H7 (cell line): Measurements from ENCODE around the gene FAM107A. TPM values are rescaled to one million over a fixed set of nuclear protein-coding genes. Genes with fewer than 3 reads are reported as not detected.
"Not testable (repeated sequence)": the region's sequence is repeated elsewhere in the genome, so short reads cannot be mapped to it uniquely, and the experiment has no call there.

Experiments
- DNase-seq: peaks from one replicate; pipeline ENCODE4 v3.0.0; 2012
- H3K27me3 ChIP-seq: 2 replicates; pipeline ENCODE4 v1.6.0; 2011; ENCODE audit warnings: mild to moderate bottlenecking, low read length; ENCODE audit not compliant: control insufficient read depth, insufficient read depth
- H3K36me3 ChIP-seq: replicated peaks from 2 replicates; pipeline ENCODE4 v1.5.1; 2011; ENCODE audit warnings: low read length; ENCODE audit not compliant: control insufficient read depth, insufficient read depth
- H3K4me3 ChIP-seq: 2 replicates; pipeline ENCODE4 v1.5.1; 2011; ENCODE audit warnings: low read depth, mild to moderate bottlenecking, control low read depth, low read length, moderate library complexity; ENCODE audit not compliant: insufficient read depth
- total RNA-seq: library from RNA; depleted of rRNA; stranded (reverse); fragments of >200 nt; shearing (Covaris generic); gene quantifications from 2 replicates; pipeline ENCODE4 v1.2.3, GENCODE V29; 2014

Gene FAM107A
- total RNA-seq, 1 experiment from 2014 or later, result 0.07 TPM

DNA sequence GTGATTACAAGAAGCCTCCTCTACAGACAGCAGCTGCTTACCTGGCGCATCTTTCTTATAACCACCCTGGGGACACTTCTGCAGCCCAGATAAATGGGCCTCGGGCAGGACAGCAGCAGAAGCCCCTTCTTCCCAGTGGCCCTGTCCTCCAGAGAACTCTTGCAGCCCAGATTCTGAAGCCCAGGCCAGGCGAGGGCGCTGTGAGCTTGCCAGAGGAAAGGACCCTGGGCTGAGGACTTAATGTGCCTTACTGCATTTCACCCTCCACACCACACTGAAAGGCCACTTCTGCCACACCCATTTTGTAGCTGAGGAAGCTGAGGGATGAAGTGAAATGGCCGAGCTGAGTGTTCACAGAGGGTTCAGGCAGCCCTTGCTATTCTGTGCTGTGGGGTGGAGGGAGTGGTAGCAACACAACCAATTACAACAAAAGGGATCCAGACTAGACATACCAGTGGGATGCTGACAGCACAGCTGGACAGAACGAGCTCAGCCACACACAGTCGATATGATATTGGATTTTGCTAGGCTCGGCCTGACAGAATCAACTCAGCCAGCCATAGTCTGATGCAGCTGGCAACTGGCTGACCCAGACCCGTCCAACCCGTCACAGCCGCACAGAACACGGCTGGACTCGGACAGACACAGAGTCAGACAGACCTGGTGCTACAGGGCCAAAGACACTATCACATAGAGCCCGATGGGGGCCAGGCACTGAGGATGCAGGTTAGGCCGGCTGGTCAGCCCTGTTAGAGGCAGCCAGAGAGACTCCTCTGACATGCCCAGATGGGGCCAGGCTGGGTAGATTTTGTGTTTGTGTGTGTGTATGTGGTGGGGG, 47.5 kb downstream of the FAM107A start:
- H3K4me3 ChIP-seq, result no peak overlapping the region
- peak; percentile 91 for DNase-seq
- H3K27me3 ChIP-seq, result no peaks in the 10 kb centered on the region
- H3K36me3 ChIP-seq, result no peaks in the 10 kb centered on the region

DNA sequence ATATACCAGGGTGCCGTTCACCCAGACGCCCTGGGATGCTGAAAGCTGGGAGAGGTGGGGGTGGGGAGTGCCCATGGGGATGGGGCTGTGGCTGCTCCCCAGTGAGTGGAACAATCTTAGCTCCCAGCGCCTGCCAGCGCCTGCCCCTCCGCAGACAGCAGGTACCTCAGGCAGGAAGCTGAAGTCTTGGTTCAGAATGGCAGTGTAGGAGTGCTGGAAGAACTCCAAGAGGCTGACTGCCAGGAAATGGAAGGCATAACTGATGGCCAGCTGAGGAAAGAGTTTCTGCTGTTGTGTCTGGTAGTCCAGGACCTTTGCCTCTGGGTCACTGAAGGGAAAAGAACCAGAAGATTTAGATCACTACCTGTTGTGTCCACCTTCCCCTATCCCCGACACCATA, 48.6 kb downstream of the FAM107A start:
- H3K36me3 ChIP-seq, result no peaks in the 10 kb centered on the region
- DNase-seq, result peak; percentile 44
- no peak overlapping the region for H3K4me3 ChIP-seq
- H3K27me3 ChIP-seq, result no peaks in the 10 kb centered on the region

DNA sequence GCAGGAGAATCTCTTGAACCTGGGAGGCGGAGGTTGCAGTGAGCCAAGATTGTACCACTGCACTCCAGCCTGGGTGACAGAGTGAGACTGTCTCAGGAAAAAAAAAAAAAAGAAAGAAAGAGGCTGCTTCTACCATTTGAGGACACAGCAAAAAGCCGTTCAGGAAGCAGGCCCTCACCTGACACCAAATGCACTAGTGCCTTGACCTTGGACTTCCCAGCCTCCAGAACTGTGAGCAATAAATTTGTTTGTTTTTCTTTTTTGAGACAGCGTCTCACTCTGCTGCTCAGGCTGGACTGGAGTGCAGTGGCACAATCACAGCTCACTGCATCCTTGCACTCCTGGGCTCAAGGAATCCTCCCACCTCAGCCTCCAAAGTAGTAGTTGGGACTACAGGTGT, 49.8 kb downstream of the FAM107A start:
- H3K4me3 ChIP-seq, H3K27me3 ChIP-seq, H3K36me3 ChIP-seq, DNase-seq: not testable (repeated sequence)

DNA sequence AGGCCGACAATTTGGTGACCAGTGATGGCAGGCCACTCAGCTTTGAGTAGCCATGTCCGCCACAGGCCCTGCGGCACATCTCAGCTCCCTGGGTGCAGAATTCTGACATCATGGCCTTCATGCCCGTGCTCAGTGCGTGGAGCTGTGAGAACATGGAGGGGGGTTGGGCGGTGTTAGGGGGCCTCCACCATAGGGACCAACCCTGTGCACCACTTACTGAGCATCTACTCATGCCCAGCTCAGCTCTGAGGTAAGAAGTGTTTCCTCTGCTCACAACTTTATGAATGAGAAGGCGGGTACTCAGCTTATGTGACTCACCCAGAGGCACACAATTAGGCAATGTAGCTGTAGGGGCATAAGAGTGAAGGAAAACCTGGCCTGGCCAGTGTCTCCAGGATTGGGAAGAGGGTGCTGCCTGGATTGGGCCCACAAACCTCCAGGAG, 50.7 kb downstream of the FAM107A start:
- no peak overlapping the region for H3K4me3 ChIP-seq
- peak; percentile 67 for DNase-seq
- no peaks in the 10 kb centered on the region for H3K27me3 ChIP-seq
- no peaks in the 10 kb centered on the region for H3K36me3 ChIP-seq

DNA sequence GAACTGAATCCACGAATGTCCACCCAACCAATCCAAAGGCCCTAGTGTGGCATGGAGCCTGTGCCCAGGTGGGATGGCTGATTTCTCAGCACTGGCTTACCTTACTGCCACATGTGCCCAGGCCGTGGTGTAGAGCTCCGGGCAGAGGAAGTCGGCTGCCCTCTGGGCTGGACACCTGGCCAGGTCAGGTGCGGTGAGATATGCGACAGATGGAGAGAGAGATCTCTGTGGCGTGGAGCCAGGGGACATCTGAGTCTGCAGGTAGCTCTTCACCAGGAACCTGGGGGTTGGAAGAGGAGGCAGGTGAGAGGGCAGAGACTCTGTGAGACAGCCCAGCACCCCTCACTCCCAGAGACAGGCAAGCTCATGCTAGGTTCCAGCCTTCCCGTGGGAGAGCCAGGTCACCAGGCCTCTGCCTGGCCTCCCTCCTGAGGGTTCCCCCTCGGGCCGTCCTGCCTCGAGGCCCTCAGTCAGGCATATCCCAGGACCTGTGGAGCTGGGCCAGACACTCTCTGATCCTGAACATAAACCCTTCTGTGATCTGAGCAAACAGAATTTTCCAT, 52.8 kb downstream of the FAM107A start:
- DNase-seq, result peak; percentile 13
- H3K4me3 ChIP-seq, result no peak overlapping the region
- no peaks in the 10 kb centered on the region for H3K36me3 ChIP-seq
- no peaks in the 10 kb centered on the region for H3K27me3 ChIP-seq

DNA sequence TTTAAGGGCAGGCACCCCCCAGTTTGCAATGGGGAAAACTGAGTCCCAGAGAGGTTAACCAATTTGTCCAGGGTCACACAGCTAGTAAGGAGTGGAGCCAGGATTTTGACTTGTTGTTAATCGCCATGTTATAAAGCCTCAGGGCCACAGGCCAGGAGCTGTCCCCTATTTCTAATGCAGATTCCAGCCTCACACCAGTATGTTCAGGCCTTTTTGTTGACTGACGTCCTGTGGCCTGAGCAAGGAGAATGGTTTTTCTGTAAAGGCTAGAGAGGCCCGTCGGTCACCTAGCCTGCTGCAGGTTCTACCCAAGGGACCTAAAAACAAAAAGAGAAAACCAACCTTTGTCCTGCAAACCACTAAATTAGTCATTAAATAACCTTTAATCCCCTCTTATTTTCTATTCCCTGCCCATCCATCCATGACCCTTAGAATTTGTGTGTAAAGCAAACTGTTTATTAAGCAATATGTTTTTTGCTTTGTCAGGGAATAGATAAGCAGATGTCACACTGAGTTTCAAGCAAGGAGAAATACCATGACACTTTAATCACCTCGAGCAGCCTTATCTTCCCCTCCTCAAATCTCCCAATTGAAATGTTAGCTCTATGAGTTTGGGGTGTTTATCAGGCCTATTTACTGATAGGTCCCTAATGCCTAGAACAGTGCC, 54.3 kb downstream of the FAM107A start:
- Histone ChIP-seq H3K4me3 (no peak overlapping the region), H3K27me3 (no peaks in the 10 kb centered on the region), H3K36me3 (no peaks in the 10 kb centered on the region)
- peak; percentile 32 for DNase-seq

DNA sequence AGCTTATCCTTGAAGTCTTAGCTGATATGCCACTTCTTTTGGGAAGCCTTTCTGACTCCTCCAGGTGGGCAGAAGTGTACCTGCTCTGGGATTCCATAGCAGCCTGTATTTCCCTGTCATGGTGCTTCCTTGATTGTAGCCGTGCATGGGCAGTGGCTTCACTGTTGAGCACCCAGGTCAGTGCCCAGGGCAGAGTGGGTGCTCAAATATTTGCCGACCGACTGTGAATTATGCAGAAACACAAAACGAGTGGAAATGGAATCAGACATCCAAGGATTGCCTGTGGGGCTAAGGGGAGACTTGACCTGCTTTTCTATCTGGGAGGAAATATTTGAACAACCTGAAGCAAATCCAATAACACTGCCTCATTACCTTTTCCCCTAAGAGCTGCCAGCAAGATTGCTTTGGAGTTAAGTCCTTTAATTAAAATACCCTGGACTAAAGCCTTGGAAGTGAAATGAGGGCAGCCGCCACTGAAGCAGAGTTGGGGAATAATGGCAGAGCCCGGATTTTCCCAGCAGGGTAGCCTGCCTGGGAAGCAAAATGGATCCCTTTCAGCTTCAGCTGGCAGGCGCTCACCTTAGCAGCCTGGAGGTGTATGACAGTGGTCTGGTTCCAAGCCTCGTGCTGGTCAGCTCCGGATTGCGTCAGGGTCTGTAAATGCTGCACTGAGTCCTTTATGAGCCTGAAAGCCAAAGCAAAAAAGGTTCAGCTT, 55.1 kb downstream of the FAM107A start:
- no peaks in the 10 kb centered on the region for H3K27me3 ChIP-seq
- DNase-seq, result peak; percentile 63
- H3K36me3 ChIP-seq, result no peaks in the 10 kb centered on the region
- no peak overlapping the region for H3K4me3 ChIP-seq

DNA sequence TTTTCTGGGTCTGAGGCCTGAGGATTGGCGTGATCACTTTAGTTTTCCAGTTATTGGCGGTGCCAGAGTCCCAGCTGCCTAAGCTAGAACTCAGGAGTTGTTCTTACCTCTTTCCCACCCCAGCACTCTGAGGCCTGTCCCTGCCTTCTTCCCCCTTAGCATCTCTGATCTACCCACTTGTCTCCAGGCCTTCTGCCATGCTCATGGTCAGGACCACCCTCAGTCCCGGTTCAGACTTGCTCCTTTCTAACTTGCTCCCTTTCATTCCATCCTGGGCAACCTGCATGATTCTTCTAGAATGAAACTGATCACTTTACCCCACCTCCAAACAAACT, 55.9 kb downstream of the FAM107A start:
- no peaks in the 10 kb centered on the region for H3K27me3 ChIP-seq
- no peak overlapping the region for H3K4me3 ChIP-seq
- no peaks in the 10 kb centered on the region for H3K36me3 ChIP-seq
- no peak for DNase-seq

DNA sequence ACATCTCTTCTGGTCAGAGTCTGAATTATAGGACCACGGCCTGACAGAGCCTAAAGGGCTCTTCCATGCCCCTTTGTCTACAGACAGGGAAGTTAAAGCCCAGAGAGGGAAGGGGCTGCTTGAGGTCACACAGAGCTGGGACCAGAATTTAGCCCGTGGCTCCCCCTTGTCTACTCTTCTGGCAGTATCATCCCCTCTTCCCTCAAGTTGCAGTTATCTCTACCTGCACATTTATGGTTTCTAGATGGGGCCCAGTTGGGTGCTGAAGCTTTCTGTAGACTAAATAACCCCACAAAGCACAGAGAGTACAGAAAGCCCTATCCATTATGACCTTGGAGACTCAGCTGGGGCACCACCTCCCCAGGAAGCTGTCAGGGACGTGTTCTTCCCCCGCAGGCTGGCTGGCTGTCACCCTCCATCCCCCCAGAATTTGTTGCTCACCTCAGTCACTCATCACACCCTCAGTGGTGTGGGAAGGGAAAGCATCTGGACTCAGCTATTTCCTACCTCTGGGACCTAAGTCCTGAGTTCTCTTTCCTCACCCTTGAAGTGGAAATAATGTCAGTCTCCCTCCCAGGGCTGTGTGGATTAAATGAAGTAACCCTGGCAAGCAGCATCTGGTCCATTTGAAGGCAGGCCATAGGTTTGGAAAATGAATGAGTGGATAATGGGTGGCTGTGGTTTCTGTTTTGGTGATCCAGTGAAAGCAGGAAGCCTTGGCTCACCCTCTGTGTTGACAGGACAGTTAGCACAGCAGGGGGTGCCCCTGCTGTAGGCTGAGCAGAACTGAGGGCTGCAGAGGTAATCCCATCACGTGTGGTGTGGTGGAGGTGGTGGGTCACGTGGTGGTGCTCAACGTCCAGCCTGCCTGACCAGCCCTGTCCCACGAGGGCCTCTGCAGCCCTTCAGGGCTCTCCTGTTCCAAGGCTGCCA, 56.5 kb downstream of the FAM107A start:
- DNase-seq, result peak; percentile 19
- no peaks in the 10 kb centered on the region for H3K27me3 ChIP-seq
- H3K4me3 ChIP-seq, result no peak overlapping the region
- H3K36me3 ChIP-seq, result no peaks in the 10 kb centered on the region

DNA sequence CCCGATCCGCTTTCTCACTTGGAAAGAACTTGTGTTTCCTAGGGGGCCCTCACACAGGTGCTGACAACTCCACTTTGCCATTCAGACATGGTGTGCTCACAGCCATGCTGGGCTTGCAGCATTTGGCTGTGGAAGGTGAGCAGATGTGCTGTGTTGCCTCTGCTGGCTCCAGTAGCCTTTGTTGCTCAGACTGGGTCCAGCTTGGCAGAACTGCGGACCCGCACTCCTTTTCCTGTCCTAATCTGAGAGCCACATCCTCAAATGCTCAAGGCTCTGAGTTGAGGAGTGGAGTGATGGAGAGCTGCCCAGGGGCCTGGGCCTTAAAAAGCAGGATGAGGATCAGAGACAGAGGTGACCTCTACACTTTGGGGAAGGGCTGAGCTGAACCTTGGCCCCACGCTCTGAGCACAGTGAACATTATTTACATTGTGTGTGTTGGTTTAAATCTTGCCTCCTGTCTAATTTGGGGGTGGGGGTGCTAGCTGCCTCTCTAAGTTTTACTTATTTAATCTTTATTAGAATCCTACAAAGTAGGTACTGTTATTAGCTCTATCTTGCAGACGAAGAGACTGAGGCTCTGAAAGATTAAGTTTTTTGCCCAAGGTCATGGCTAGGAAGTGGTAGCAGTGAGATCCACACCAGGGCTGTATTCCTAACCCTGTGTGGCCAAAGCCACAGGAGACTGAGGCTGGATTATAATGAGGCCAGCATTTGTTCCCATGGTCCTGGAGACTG, 57.4 kb downstream of the FAM107A start:
- no peaks in the 10 kb centered on the region for H3K36me3 ChIP-seq
- DNase-seq, result no peak
- no peaks in the 10 kb centered on the region for H3K27me3 ChIP-seq
- no peak overlapping the region for H3K4me3 ChIP-seq

DNA sequence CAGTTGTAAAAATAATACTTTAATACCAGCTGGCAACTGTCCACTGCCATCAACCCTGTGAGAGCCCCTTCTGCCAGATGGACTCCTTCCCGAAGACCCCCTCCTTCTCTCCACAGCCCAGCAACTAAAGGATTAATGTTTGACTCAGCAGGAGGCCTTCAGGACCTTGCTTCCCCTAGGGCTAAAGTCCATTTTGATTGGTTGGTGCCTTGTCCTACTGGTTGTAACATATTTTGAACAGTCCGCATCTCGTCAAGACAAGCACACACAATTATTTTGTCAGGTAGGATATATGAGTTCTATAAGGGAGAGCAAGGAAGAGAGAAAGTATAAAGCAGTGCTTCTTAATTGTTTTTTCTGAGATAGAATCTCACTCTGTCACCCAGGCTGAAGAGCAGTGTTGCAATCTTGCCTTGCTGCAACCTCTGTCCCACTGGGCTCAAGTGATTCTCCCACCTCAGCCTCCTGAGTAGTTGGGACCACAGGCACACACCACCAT, 58.9 kb downstream of the FAM107A start:
- no peaks in the 10 kb centered on the region for H3K27me3 ChIP-seq
- peak; percentile 26 for DNase-seq

DNA sequence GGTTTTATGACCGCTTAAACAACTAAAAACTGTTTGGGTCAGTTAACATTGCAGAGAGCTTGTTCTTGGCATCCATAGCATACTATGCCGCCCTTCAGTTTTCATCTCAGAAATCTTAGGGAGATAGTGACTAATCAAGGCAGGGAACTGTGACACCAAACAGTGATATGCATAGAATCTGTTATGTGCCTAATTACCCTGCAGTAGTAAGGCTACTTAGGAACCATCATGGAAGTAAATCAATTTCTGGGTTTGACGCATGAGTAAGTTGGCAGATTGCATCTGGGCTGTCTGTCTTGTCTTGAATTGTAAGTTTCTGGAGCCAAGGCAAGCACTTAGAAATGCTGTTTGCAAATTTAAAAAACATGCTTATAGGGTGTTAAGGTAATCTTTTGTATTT, 62.8 kb downstream of the FAM107A start:
- Histone ChIP-seq H3K27me3 (no peaks in the 10 kb centered on the region), H3K36me3 (no peaks in the 10 kb centered on the region), H3K4me3 (no peak overlapping the region)
- DNase-seq, result no peak

More for the DNA sequence above, 58.9 kb downstream of the FAM107A start:
- Histone ChIP-seq H3K4me3 (no peak overlapping the region), H3K36me3 (no peaks in the 10 kb centered on the region)
